Stimulated activated CD4-positive, alpha-beta T cell treated with anti-CD3 and anti-CD28 coated beads, Interleukin-12 subunit alpha, Interleukin-12 subunit beta, amount 100 ng/mL, for 48 hours (primary cell): ENCODE measurements around the gene IQUB.
"Not testable (repeated sequence)": the region's sequence is repeated elsewhere in the genome, so short reads cannot be mapped to it uniquely, and the experiment has no call there.

ENCODE experiments used
- DNase-seq, 3 donors: peaks; one replicate each; pipeline ENCODE4 v3.0.0-alpha.2; 2020; ENCODE audit warnings: low read depth in 2 of 3, low spot score in 1 of 3

Gene IQUB

DNA sequence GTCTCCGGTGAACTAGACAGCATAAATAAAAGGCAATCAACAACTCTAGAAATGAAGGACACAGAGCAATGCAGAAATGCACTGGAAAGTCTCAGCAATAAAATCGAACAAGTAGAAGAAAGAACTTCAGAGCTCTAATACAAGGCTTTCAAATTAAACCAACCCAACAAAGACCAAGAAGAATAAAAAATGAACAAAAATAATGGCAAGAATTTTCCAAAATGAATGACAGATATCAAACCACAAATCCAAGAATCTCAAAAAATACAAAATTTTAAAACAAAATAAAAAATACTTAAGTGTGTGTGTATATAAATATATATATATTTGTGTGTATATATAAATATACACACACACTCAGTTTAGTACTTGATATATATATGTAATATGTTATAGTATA, 110.8 kb downstream of the IQUB start:
- DNase-seq, result no peak

DNA sequence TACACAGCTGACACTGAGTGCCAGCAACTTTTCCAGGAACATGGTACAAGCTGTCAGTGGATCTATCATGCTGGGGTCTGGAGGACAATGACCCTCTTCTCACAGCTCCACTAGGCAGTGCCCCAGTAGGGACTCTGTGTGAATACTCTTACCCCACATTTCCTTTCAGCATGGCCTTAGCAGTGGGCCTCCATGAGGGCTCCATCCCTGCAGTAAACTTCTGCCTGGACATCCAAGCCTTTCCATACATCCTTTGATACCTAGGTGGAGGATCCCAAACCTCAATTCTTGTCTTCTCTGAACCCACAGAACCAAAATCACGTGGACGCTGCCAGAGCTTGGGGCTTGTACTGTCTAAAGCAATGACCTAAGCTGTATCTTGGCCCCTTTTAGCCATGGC, 116.8 kb downstream of the IQUB start:
- no peak for DNase-seq

DNA sequence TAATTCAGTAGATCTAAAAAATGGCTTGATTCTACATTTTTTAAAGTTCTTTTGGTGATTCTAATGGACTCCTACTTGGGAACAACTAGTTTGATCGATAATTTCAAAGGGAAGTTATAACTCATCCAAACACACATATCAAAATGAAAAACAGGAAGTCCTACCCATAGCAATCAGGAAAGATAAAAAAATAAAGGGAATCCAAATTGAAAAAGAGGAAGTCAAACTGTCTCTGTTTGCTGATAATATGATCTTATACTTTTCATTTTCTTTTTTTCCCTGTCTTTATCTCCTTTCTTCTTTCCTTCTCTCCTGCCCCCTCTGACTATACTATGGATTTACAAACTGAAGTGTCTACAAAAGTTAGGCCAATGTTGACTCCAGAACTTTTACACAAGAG, 118.8 kb downstream of the IQUB start:
- DNase-seq, result no peak

DNA sequence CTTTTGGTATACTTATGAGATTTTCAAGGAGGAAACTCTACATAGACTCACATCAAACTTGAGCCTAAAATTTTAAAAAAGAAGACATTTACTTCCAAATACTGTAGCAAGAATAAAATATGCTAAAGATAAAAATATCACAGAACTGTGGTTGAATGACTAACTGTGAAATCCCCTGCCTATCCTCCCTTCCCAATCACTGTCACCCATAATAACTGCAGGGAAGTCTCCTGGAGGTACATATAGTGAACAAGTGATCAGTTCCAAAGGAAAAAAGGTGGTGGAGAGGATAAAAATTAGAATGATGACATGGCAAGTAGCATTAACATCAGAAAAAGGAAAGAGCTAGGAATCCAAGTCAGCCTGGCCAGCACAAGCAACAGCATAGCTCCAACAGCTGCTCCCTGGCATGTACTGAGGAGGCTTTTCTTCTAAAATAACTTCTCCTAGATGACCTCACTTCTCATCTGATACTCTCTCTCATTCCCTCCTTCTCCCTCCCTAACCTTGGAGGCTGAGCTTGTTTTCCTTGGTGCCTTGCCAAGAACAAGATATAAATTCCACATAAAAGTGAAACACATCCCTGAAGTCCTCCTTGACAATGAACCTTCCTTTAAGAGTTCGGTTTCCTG, 124.0 kb downstream of the IQUB start:
- no peak for DNase-seq

DNA sequence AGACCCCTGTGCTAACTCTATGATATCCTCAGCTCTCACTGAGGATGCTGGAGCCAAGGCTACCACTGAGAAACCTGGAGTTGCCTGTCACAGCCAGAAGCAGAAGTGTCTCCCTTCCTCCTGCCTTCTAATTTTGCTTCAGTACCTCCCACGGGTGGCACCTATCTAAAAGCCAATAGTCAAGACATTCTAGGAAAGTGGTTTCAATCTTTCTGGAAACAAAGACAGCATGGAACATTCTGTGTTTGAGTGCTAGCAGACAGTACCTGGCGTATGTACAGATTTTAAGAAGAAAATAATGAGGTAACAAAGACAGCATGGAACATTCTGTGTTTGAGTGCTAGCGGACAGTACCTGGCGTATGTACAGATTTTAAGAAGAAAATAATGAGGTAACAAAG, 126.4 kb downstream of the IQUB start:
- DNase-seq, result not testable (repeated sequence)
